HepG2 (cell line): ENCODE measurements around the gene TMEM145. TPM values are rescaled to one million over a fixed set of nuclear protein-coding genes. Genes with fewer than 3 reads are reported as not detected.

Experiments used
- CCDC6 ChIP-seq: sonication (generic); formaldehyde crosslinking; IDR thresholded peaks from 2 replicates; pipeline ENCODE4 v1.8.1; 2022; ENCODE audit warnings: mild to moderate bottlenecking, missing genetic modification reagents, moderate library complexity
- DDIT3 ChIP-seq: sonication (generic); formaldehyde crosslinking; IDR thresholded peaks from 2 replicates; pipeline ENCODE4 v1.4.0; 2020; ENCODE audit warnings: mild to moderate bottlenecking, missing genetic modification reagents
- DNMT1 ChIP-seq: sonication (generic); formaldehyde crosslinking; IDR thresholded peaks from 2 replicates; pipeline ENCODE4 v1.5.1; 2020; ENCODE audit warnings: mild to moderate bottlenecking, missing genetic modification reagents
- KAT7 ChIP-seq: IDR thresholded peaks from 2 replicates; pipeline ENCODE4 v1.6.1; 2018; ENCODE audit warnings: borderline replicate concordance, missing compliant biosample characterization
- MBNL3 ChIP-seq: fragments of 250-450 bp; sonication (Bioruptor Pico); conservative IDR thresholded peaks from 2 replicates; pipeline ENCODE4 v1.8.0; 2022; ENCODE audit warnings: mild to moderate bottlenecking, inconsistent platforms
- NFYB ChIP-seq: sonication (generic); formaldehyde crosslinking; IDR thresholded peaks from 2 replicates; pipeline ENCODE4 v1.4.0; 2020; ENCODE audit warnings: missing genetic modification reagents
- NFYC ChIP-seq: IDR thresholded peaks from 2 replicates; pipeline ENCODE4 v1.6.1; 2016; ENCODE audit warnings: missing genetic modification reagents, missing compliant biosample characterization
- NRL ChIP-seq: sonication (generic); formaldehyde crosslinking; IDR thresholded peaks from 2 replicates; pipeline ENCODE4 v1.5.0; 2020; ENCODE audit warnings: missing genetic modification reagents, mild to moderate bottlenecking, moderate library complexity, borderline replicate concordance
- PAX8 ChIP-seq: sonication (generic); formaldehyde crosslinking; IDR thresholded peaks from 2 replicates; pipeline ENCODE4 v1.8.0; 2022; ENCODE audit warnings: mild to moderate bottlenecking, missing genetic modification reagents, borderline replicate concordance
- PBX2 ChIP-seq: IDR thresholded peaks from 2 replicates; pipeline ENCODE4 v1.6.1; 2016; ENCODE audit warnings: control low read depth
- PRPF4 ChIP-seq: fragments of 200-400 bp; formaldehyde crosslinking; IDR thresholded peaks from 2 replicates; pipeline ENCODE4 v1.6.1; 2016; ENCODE audit warnings: low read length, low read depth; ENCODE audit not compliant: poor library complexity, severe bottlenecking
- RARA ChIP-seq: IDR thresholded peaks from 2 replicates; pipeline ENCODE4 v1.6.1; 2016; ENCODE audit warnings: missing genetic modification reagents, missing compliant biosample characterization
- SMAD3 ChIP-seq: sonication (generic); formaldehyde crosslinking; IDR thresholded peaks from 2 replicates; pipeline ENCODE4 v1.4.0; 2020; ENCODE audit warnings: missing genetic modification reagents
- SRSF9 ChIP-seq: fragments of 200-400 bp; formaldehyde crosslinking; IDR thresholded peaks from 2 replicates; pipeline ENCODE4 v1.6.1; 2018; ENCODE audit warnings: borderline replicate concordance, mild to moderate bottlenecking, low read depth, low read length; ENCODE audit not compliant: insufficient read depth, poor library complexity, severe bottlenecking
- ZBTB20 ChIP-seq: sonication (generic); formaldehyde crosslinking; IDR thresholded peaks from 2 replicates; pipeline ENCODE4 v1.8.1; 2023; ENCODE audit warnings: missing genetic modification reagents, low read depth, mild to moderate bottlenecking, borderline replicate concordance
- ZFP41 ChIP-seq: sonication (generic); formaldehyde crosslinking; IDR thresholded peaks from 2 replicates; pipeline ENCODE4 v1.4.0; 2020; ENCODE audit warnings: mild to moderate bottlenecking, missing genetic modification reagents, borderline replicate concordance
- ZFP82 ChIP-seq: sonication (generic); formaldehyde crosslinking; IDR thresholded peaks from 2 replicates; pipeline ENCODE4 v1.5.1; 2020; ENCODE audit warnings: mild to moderate bottlenecking, missing genetic modification reagents, borderline replicate concordance
- ZFYVE20 ChIP-seq: sonication (generic); formaldehyde crosslinking; IDR thresholded peaks from 2 replicates; pipeline ENCODE4 v1.8.0; 2023; ENCODE audit warnings: low read depth, mild to moderate bottlenecking, moderate library complexity, missing genetic modification reagents, borderline replicate concordance
- ZGPAT ChIP-seq: IDR thresholded peaks from 2 replicates; pipeline ENCODE4 v1.6.1; 2016; ENCODE audit warnings: mild to moderate bottlenecking
- ZNF24 ChIP-seq: fragments of 450-650 bp; IDR thresholded peaks from 2 replicates; pipeline ENCODE4 v1.6.1; 2017; ENCODE audit warnings: antibody characterized with exemption, mild to moderate bottlenecking
- ZNF367 ChIP-seq: sonication (generic); formaldehyde crosslinking; IDR thresholded peaks from 2 replicates; pipeline ENCODE4 v1.4.0; 2020; ENCODE audit warnings: missing genetic modification reagents, borderline replicate concordance
- ZNF607 ChIP-seq: sonication (generic); formaldehyde crosslinking; IDR thresholded peaks from 2 replicates; pipeline ENCODE4 v1.5.1; 2020; ENCODE audit warnings: missing genetic modification reagents, mild to moderate bottlenecking, borderline replicate concordance
- ZNF614 ChIP-seq: IDR thresholded peaks from 2 replicates; pipeline ENCODE4 v1.6.1; 2018; ENCODE audit warnings: missing biosample characterization, missing genetic modification reagents, inconsistent platforms, borderline replicate concordance
- ZNF629 ChIP-seq: sonication (generic); formaldehyde crosslinking; conservative IDR thresholded peaks from 2 replicates; pipeline ENCODE4 v1.5.0; 2020; ENCODE audit warnings: missing genetic modification reagents
- ZNF678 ChIP-seq: sonication (generic); formaldehyde crosslinking; IDR thresholded peaks from 2 replicates; pipeline ENCODE4 v1.4.0; 2020; ENCODE audit warnings: mild to moderate bottlenecking, missing genetic modification reagents
- ZNF749 ChIP-seq: sonication (generic); formaldehyde crosslinking; IDR thresholded peaks from 2 replicates; pipeline ENCODE4 v1.8.0; 2022; ENCODE audit warnings: mild to moderate bottlenecking, missing genetic modification reagents, moderate library complexity, borderline replicate concordance
- ZNF788 ChIP-seq: sonication (generic); formaldehyde crosslinking; IDR thresholded peaks from 2 replicates; pipeline ENCODE4 v1.5.0; 2020; ENCODE audit warnings: mild to moderate bottlenecking, missing genetic modification reagents, borderline replicate concordance
- ZNF891 ChIP-seq: sonication (generic); formaldehyde crosslinking; IDR thresholded peaks from 2 replicates; pipeline ENCODE4 v1.5.0; 2020; ENCODE audit warnings: mild to moderate bottlenecking, missing genetic modification reagents
- polyA plus RNA-seq, 8 experiments: library from polyadenylated mRNA; depleted of rRNA in 3 of 8; stranded (reverse) in 7 of 8; unstranded in 1 of 8; fragments of >200 nt; fragmentation: Illumina TruSeq in 4 of 8; extraction: Trizol in 4 of 8; gene quantifications; 2 replicates each; pipeline versions ENCODE4 v1.2.1 to v1.2.3, GENCODE V29; 2011 to 2016; ENCODE audit warnings: low read depth in 4 of 8, missing spikeins in 1 of 8, mixed read lengths in 1 of 8; ENCODE audit not compliant: insufficient read depth in 1 of 8
- total RNA-seq, 5 experiments: library from RNA; depleted of rRNA; stranded (reverse); fragments of >200 nt; fragmentation: Illumina TruSeq; extraction: Trizol; gene quantifications; 2 replicates each; pipeline ENCODE4 v1.2.3, GENCODE V29; 2016; ENCODE audit warnings: low read depth in 1 of 5

TMEM145 gene
- total and polyA plus RNA-seq, 2 of the 13 experiments (the other 11 are each of a cell fraction or from before 2014, with no cell fraction given) = 0.07 to 5.1 TPM

GRCh38 chr19:42283188-42284065, 29.7 kb upstream of the TMEM145 start (continued):
- TF ChIP-seq PBX2 (CRISPR knock-in tag) = no peak
- TF ChIP-seq ZNF607 = no peak; the same call in 1 of the 2 replicates
- peak; percentile 64 for TF ChIP-seq NFYB (CRISPR knock-in tag)
- no peak; the same call in 1 of the 2 replicates for TF ChIP-seq ZFP82
- no peak for TF ChIP-seq KAT7 (CRISPR knock-in tag)
- TF ChIP-seq ZNF367 = no peak
- TF ChIP-seq ZNF788 (CRISPR knock-in tag) = 0 out of 2 replicates have a peak, but pooled peaks have one; percentile 55
- peak; percentile 54; the same call in 1 of the 2 replicates for TF ChIP-seq ZGPAT
- no peak for TF ChIP-seq ZNF891 (CRISPR knock-in tag)
- no peak for TF ChIP-seq ZNF614 (CRISPR knock-in tag)
- TF ChIP-seq ZNF678 (CRISPR knock-in tag) = 0 out of 2 replicates have a peak, but pooled peaks have one; percentile 53
- no peak for TF ChIP-seq DDIT3 (CRISPR knock-in tag)
- peak; percentile 36 for TF ChIP-seq DNMT1 (CRISPR knock-in tag)
- TF ChIP-seq ZBTB20 = peak; percentile 44; the same call in 1 of the 2 replicates
- no peak for TF ChIP-seq PRPF4
- TF ChIP-seq CCDC6 (CRISPR knock-in tag) = no peak
- no peak for TF ChIP-seq ZFP41 (CRISPR knock-in tag)
- no peak for TF ChIP-seq SMAD3 (CRISPR knock-in tag)
- TF ChIP-seq ZNF629 = no peak
- peak; percentile 79; the same call in 1 of the 2 replicates for TF ChIP-seq NRL (CRISPR knock-in tag)
- TF ChIP-seq PAX8 (CRISPR knock-in tag) = 0 out of 2 replicates have a peak, but pooled peaks have one; percentile 22
- no peak for TF ChIP-seq ZNF749 (CRISPR knock-in tag)
- peak; percentile 62 for TF ChIP-seq NFYC (CRISPR knock-in tag)
- no peak for TF ChIP-seq SRSF9
- no peak for TF ChIP-seq RARA
- no peak for TF ChIP-seq ZFYVE20 (CRISPR knock-in tag)
- no peak for TF ChIP-seq ZNF24
- TF ChIP-seq MBNL3 (CRISPR knock-in tag) = no peak
